Right atrium auricular region (tissue), 2 donors: ENCODE data around the gene MRS2. TPM values are rescaled to one million over a fixed set of nuclear protein-coding genes. Genes with fewer than 3 reads are reported as not detected.

Experiments used
- DNase-seq: peaks from one replicate; pipeline ENCODE4 v3.0.0-alpha.2; 2019; ENCODE audit warnings: low spot score
- H3K27ac ChIP-seq, 2 donors: fragments of 200-600 bp; sonication (generic); 1 replicate in 1 of 2; 2 replicates in 1 of 2; pipeline ENCODE4 v1.5.1; 2016 to 2019
- H3K27me3 ChIP-seq, 2 donors: fragments of 200-600 bp; sonication (generic); one replicate each; pipeline versions ENCODE4 v1.5.1 to v1.6.0; 2017 to 2019
- H3K36me3 ChIP-seq: fragments of 200-600 bp; sonication (generic); one replicate; pipeline ENCODE4 v1.5.1; 2016
- H3K4me1 ChIP-seq, 2 donors: fragments of 200-600 bp; sonication (generic); one replicate each; pipeline versions ENCODE4 v1.5.1 to v1.6.0; 2017 to 2019
- H3K4me3 ChIP-seq, 2 donors: fragments of 200-600 bp; sonication (generic); 1 replicate in 1 of 2; 2 replicates in 1 of 2; pipeline ENCODE4 v1.5.1; 2017 to 2019; ENCODE audit warnings: mild to moderate bottlenecking in 1 of 2, moderate library complexity in 1 of 2
- H3K9me3 ChIP-seq, 2 donors: fragments of 200-600 bp; sonication (generic); one replicate each; pipeline ENCODE4 v1.5.1; 2019
- CTCF ChIP-seq, 2 donors: fragments of 200-600 bp; sonication (generic); IDR thresholded peaks; one replicate each; pipeline ENCODE4 v1.5.1; 2019; ENCODE audit warnings: antibody characterized with exemption in 2 of 2
- total RNA-seq, 2 donors: library from RNA; depleted of rRNA; stranded (reverse); fragments of >200 nt; gene quantifications; one replicate each; pipeline ENCODE4 v1.1.0, GENCODE V29; 2016

Gene MRS2
- total RNA-seq, 2 donors from 2014 or later: 25.5 to 44.1 TPM

- Histone ChIP-seq H3K36me3 (no peaks in the 10 kb centered on the region), H3K9me3 (no peaks in the 10 kb centered on the region), H3K27me3 (no peaks in the 10 kb centered on the region), H3K4me1 (no peaks in the 10 kb centered on the region), H3K27ac (no peak overlapping the region), H3K4me3 (no peak overlapping the region)
- TF ChIP-seq CTCF (IDR thresholded peaks at IDR 0.05): no peak
- DNase-seq: peak; percentile 1
These were observed 58.2 kb downstream of the MRS2 start for GRCh38 chr6:24460966-24461365.

- no peaks in the 10 kb centered on the region for H3K36me3 ChIP-seq
- no peaks in the 10 kb centered on the region for H3K9me3 ChIP-seq
- no peaks in the 10 kb centered on the region for H3K4me1 ChIP-seq
- peak; percentile 49 for DNase-seq
- no peaks in the 10 kb centered on the region for H3K27me3 ChIP-seq
- no peak overlapping the region for H3K4me3 ChIP-seq
- H3K27ac ChIP-seq: no peak overlapping the region
- TF ChIP-seq CTCF (IDR thresholded peaks at IDR 0.05): no peak
These were observed 61.7 kb downstream of the MRS2 start for GRCh38 chr6:24464253-24465038.

DNA sequence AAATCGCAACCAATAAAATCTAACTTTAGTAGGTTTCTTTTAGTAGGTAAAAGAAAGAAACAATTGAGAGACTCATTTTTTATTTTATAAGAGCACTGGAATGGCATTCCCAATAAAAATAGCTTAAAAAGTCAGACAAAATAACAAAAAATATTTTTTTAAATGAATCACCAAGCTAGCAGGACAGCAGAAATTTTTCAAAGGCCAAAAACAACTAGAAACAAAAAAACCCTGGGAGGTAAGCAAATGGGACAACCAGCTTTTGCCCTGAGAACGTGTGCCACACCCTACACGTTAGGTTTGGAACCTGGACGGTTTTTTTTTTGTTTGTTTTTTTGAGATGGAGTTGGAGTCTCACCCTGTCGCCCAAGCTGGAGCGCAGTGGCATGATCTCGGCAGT is 67.1 kb downstream of the MRS2 start:
- no peaks in the 10 kb centered on the region for H3K9me3 ChIP-seq
- no peak overlapping the region for H3K4me3 ChIP-seq
- H3K27me3 ChIP-seq: no peaks in the 10 kb centered on the region
- peak; percentile 16 for DNase-seq
- TF ChIP-seq CTCF (IDR thresholded peaks at IDR 0.05): no peak
- no peaks in the 10 kb centered on the region for H3K36me3 ChIP-seq
- H3K27ac ChIP-seq: no peak overlapping the region
- H3K4me1 ChIP-seq: no peaks in the 10 kb centered on the region

- no peaks in the 10 kb centered on the region for H3K4me1 ChIP-seq
- TF ChIP-seq CTCF (IDR thresholded peaks at IDR 0.05): no peak
- no peak overlapping the region for H3K27ac ChIP-seq
- no peak overlapping the region for H3K4me3 ChIP-seq
- H3K9me3 ChIP-seq: no peaks in the 10 kb centered on the region
- no peaks in the 10 kb centered on the region for H3K27me3 ChIP-seq
- DNase-seq: no peak
- H3K36me3 ChIP-seq: no peaks in the 10 kb centered on the region
These were observed 69.4 kb downstream of the MRS2 start for GRCh38 chr6:24472181-24472580.

Other genes with a start within 250 kb of the MRS2 start
- gene DCDC2, start 44.9 kb upstream of the MRS2 start, total RNA-seq: not detected
- gene GPLD1, start 86.6 kb downstream of the MRS2 start, total RNA-seq: under 1 TPM; 0.33 to 0.71 TPM
- 1 to 10 TPM; 5.0 to 10.0 TPM for gene ALDH5A1, start 92.0 kb downstream of the MRS2 start, total RNA-seq
- under 1 TPM in 1 of 2 donors, not detected in 1; 0.11 TPM for gene KIAA0319, start 243.3 kb downstream of the MRS2 start, total RNA-seq